ENCODE measurements around the gene TXNL4B.

Gene TXNL4B

GRCh38 chr16:72043058-72043457 lies 50.4 kb downstream of the TXNL4B start:
- no peak for DNase-seq (ENCODE audit: low spot score)
- no peak for TF ChIP-seq CTCF (IDR thresholded peaks at IDR 0.05; ENCODE audit: borderline replicate concordance, control extremely low read depth, extremely low read depth, insufficient read depth, missing control alignments)
- in situ Hi-C loops (cut with MboI; ENCODE audit: low sequenced_read_pairs, unreplicated experiment): no loop called here

- in situ Hi-C loops (cut with MboI; ENCODE audit: low sequenced_read_pairs, unreplicated experiment): no loop called here
- no peak for DNase-seq (ENCODE audit: low spot score)
- no peak for TF ChIP-seq CTCF (IDR thresholded peaks at IDR 0.05; ENCODE audit: borderline replicate concordance, control extremely low read depth, extremely low read depth, insufficient read depth, missing control alignments)
These were observed 51.2 kb downstream of the TXNL4B start for GRCh38 chr16:72042157-72042660.

GRCh38 chr16:72036098-72036497 lies 57.3 kb downstream of the TXNL4B start:
- no peak for TF ChIP-seq CTCF (IDR thresholded peaks at IDR 0.05; ENCODE audit: borderline replicate concordance, control extremely low read depth, extremely low read depth, insufficient read depth, missing control alignments)
- in situ Hi-C loops (cut with MboI; ENCODE audit: low sequenced_read_pairs, unreplicated experiment): no loop called here
- DNase-seq (ENCODE audit: low spot score): no peak

Data from GM13976 (cell line).